GM18867 (cell line): ENCODE measurements around the gene DNAH7.
A peak's percentile ranks its signal among the peaks of the same experiment; 100 is the strongest.

Source experiments
- ATAC-seq: cut with Tn5 transposase; IDR thresholded peaks from one replicate; pipeline ENCODE4 v1.9.1; 2021; ENCODE audit warnings: mild to moderate bottlenecking, moderate library complexity; ENCODE audit not compliant: unreplicated experiment

Gene DNAH7

GRCh38 chr2:195871326-195871725 lies 197.3 kb downstream of the DNAH7 start:
- no peak for ATAC-seq

DNA sequence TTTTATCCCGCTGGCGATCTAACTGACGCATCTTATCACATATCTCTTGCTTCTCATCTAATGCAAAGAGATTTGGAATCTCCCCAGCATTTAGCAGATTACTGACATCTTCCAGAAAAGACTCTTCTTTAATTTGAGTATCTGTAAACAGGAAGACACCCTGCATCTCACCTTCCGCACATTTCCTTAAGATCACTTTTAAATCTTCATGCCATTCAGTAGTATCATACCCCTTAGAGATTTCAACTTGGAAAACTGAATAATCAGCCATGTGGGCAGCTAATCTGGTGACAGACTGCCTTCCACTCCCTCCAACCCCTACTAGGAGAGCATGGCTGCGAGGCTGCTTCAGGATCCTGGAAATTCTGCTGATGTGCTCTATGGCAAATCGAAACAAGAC lies 204.3 kb downstream of the DNAH7 start:
- no peak for ATAC-seq

DNA sequence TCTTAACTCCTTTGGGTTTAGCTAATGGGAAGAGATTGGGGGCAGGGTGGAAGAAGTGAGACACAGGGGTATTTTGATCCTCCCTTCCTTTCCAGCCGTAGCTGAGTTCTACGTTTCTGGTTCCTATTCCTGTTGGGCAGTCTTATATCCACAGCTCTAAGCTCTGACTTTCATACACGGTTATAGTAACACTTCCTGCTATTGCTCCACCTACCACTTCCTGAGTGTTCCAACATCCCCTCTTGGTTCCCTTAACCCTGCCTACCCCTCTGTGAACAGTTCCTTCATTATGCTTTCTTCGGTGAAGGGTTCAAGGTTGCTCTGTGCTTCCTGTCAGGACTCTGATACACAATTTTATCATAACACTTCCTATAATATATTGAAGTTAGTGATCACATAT lies 205.1 kb downstream of the DNAH7 start:
- ATAC-seq, result no peak

DNA sequence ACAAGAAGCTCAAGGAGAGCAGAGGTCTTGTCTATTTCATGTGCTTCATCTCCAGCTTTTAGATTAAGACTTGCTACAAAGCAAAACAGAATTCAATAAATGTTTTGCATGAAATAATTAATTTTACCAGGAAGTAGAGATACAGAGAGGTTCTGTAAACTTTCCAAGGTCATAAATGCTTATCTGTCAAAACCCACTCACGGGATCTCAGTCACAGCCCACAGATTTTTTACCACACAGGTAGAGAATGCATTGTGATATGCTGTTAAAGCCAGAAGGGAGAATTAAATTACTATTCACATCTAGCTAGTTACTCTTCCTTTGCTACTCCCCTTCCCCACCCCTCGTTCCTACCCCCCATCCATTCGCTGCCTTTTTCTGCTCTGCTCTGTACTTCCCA lies 205.5 kb downstream of the DNAH7 start:
- ATAC-seq, result no peak

DNA sequence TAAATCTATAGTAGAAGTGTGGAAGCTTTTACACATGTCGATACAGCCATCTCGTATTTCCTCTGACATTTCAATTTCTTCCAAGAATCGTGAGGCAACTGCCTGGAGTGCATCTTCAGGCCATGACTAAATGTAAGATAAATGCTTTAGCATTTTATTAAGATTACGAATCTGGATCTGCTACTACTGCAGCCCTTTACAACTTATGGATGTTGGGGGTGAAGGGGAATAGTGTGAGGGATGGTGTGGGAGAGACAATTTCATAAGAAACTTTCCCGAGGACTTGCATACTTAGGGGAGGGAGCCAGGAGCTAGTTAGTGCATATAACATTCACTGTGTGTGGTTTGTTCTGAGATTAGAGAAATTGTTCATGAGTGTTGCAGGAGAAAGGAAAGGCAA lies 206.8 kb downstream of the DNAH7 start:
- ATAC-seq, result no peak

DNA sequence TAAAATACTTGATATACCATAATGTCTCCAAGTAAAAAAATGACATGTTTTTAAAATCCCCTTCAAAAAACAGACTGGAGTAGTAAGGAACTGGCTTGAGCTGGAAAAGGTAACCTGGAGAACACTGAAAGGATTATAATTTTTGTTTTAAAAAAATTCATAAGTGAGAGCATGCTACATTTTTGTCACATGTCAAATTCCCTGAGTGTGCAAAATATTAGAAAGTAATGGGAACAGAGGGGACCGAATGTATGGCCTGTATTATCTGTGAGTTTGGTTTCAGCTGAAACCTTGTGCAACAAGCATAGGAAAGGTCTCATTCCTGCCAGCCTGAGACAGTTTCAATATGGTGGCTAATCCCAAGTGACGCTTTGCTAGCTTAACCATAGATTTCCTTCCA lies 209.1 kb downstream of the DNAH7 start:
- ATAC-seq, result no peak

DNA sequence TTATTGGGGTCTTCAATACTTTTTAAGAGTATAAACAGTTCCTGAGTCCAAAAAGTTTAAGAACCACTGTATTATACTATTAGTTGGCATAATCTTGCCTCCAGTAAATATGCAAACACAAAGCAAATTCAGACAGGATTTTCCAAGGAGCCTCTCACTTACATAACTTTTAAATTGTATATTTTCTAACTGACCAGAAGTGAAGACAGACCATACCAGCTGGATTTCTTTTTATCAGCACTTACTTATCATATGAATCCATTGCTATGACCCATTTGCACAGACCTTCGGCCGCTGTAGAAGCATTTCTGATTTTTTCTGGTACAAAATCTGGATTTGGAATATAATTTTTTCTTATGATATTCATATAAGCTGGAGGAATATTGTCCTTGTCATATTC lies 211.5 kb downstream of the DNAH7 start:
- ATAC-seq, result no peak

- no peak for ATAC-seq
These were observed 217.9 kb downstream of the DNAH7 start for GRCh38 chr2:195850764-195851163.

DNA sequence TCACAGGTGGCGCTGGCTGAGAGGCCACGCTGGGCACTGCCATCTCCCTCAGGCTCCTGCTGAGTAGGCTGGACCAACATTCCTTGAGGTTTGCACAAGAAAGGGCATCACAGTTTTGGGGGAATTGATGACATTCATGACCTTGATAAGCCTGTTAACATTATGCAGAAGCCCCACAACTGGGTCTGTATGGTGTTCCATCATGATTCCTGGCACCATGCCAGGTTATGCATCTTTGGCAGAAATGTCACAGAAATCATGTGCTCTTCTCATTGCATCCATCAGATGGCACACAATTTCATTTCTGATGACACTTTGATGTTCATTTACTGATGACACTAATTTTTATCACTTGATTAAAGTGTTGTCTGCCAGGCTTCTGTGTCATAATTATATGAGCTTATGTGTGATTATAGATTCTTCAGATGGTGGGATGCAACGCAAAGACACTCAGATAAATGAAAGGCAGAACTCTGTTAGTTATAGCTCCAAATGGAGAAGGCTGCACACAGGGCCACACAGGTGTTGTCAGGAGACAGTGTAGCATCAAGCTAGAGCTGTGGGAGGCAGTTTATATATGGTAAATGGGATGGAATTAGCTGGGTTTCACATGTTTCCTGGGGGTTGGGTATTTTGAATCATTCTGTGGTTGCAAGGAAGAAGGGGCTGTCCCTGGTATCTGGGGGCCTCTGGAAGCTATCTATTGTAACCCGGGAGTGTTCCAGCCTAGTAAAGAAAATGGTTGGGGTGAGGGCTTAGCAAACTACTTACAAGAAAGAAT lies 220.3 kb downstream of the DNAH7 start:
- ATAC-seq, result no peak

DNA sequence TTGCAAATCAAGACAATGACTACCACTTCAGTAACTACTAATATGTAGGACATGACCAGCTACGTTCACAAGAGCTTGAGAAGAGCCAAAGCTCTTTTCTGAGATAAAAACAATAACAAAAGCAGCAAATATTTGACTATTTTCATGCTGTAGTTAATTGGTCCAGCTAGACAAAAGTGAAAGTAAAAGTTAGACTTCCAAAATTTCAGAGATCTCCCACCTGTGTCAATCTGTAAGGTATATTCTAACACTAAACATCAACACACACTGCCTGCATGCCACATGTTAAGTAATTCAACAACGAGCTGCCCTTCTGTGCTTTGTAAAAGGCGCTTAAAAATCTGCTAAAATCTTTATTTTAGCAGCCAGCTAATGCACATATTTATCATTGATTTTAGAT lies 225.7 kb downstream of the DNAH7 start:
- peak; percentile 59 for ATAC-seq

- ATAC-seq, result no peak
These were observed 230.6 kb downstream of the DNAH7 start for GRCh38 chr2:195838002-195838401.

DNA sequence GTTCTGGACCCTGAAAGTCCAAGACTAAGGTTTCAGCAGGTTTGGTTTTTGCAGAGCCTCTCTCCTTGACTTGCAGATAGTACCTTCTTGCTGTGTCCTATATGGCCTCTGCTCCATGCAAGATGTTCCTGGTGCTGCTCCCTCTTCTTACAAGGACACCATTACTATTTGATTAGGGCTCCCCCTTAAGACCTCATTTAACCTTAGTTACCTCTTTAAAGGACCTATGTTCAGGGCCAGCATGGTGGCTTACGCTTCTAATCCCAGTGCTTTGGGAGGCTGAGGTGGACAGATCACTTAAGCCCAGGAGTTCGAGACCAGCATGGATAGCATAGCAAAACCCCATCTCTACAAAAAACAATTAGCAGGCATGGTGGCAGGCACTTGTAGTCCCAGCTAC lies 232.6 kb downstream of the DNAH7 start:
- no peak for ATAC-seq

GRCh38 chr2:195834836-195835235 lies 233.8 kb downstream of the DNAH7 start:
- no peak for ATAC-seq

DNA sequence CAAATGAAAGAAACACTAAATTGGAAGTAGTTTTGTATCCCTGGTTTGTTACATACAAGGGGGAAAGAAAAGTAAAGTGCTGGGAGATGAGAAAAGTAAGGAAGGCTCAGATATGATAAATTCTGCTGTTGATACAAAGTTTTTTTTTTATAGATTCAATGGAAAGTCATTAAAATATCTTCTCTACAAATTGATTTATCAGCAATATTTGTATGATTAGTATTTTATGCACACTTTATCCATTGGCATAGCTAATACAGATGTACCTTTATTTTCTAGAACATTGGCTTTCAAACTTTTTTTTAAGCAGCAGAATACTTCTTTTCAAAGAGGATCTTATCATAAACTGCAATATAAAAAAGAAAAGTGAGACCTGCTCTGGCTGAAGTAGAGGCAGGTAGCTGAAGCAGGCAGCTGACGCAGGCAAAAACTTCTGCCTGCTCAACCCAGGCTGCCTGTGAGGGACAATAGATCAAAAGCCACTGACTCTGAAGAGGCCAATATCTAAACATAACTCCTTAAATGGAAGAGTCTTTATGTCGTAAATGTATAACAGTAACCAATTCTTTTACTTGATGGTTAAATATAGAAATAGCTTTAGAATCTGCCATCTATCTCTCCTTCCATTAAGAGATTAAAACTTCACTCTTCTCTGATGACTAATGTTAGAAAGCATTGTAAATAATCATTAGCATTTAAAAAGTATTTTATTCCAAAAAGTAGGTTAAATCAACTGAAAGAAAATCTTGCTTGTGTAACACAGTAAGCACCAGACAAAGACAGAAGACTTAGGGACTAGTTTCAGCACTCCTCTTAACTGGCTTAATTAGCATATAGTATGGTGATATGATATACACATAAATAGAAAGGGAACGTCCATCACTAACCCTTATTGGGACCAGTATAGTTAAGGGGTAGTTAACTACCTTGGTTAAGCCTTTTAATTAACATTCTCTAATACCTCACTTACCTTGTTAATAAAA lies 237.4 kb downstream of the DNAH7 start:
- ATAC-seq, result no peak

GRCh38 chr2:195824478-195824877 lies 244.2 kb downstream of the DNAH7 start:
- ATAC-seq, result no peak

GRCh38 chr2:195823206-195823605 lies 245.4 kb downstream of the DNAH7 start:
- ATAC-seq, result no peak

DNA sequence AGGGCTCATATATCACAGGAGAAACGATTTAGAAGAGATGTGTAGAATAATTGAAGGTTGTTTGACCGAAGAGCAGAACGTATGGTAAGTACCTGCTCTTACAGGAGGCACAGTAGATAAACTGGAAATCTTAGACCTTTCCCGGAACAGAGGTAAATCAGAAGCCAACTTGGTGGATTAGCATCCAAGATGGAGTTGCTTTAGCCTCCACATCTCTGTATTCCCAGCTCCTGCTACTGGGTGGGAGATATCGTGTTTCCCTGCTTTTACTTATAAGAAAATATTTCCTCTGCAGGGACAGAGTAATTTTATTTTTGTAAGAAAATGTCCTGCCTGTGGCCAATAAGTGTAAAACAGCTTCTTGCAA lies 247.1 kb downstream of the DNAH7 start:
- no peak for ATAC-seq

DNA sequence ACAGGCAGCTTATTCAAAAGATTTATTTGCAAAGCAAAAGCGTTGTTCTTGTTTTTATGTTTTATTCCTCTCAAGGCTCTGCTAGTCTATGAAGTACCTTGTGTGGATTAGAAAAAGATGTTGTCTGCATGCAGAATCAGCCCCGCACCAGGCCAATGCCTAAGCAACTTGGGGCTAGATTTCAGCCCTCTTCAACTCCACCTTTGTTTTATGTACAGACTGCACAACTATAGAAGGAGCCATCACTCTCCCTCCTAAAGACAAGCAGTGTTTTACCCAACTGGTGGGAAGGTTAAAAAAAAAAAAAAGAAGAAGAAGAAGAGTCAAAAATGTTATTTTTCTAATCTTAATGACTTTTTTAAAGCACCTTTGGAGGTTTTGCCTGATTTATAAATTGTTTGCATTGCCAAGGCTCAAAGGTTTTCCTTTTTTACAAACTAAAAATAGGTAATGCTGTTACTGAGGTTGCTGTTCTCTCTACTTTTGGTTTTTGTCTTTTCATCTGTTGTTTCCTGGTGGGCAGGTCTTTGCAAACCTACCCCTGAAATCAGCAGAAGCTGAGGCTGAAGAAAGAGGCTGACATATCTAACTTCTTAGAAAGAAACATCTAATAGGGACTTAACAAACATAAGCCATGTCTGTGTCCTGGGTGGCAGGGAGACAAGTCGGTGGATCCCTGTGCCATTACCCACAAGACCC lies 247.6 kb downstream of the DNAH7 start:
- ATAC-seq, result no peak

- no peak for ATAC-seq
These were observed 248.3 kb downstream of the DNAH7 start for GRCh38 chr2:195820373-195820772.

GRCh38 chr2:195819276-195819675 lies 249.4 kb downstream of the DNAH7 start:
- ATAC-seq, result no peak

GRCh38 chr2:195818526-195818925 lies 250.1 kb downstream of the DNAH7 start:
- no peak for ATAC-seq
